Common myeloid progenitor, CD34-positive (primary cell): ENCODE data around the gene PADI1.
A peak's percentile ranks its signal among the peaks of the same experiment; 100 is the strongest.

ENCODE experiments used
- CTCF ChIA-PET: fragments of 350-600 bp; sonication (Branson Sonifier 250); formaldehyde crosslinking; loops from one replicate; lab custom pipeline; 2021; ENCODE audit warnings: antibody characterized with exemption; lab: Charles Lee
- POLR2A ChIA-PET: fragments of 350-600 bp; sonication (Branson Sonifier 250); formaldehyde crosslinking; loops from one replicate; lab custom pipeline; 2021; ENCODE audit warnings: antibody characterized with exemption; lab: Charles Lee
- DNase-seq, 3 donors: peaks; one replicate each; pipeline versions ENCODE4 v3.0.0 to v3.0.0-alpha.2; 2013
- H3K27ac ChIP-seq, 2 experiments: 1 replicate in 1 of 2; 2 replicates in 1 of 2; pipeline ENCODE4 v1.7.0; 2013; ENCODE audit warnings: inconsistent platforms in 2 of 2, low read length in 2 of 2, mild to moderate bottlenecking in 2 of 2, low read depth in 1 of 2, moderate library complexity in 1 of 2; ENCODE audit not compliant: severe bottlenecking in 2 of 2, insufficient read depth in 1 of 2, poor library complexity in 1 of 2
- H3K27me3 ChIP-seq, 5 experiments: replicated peaks in 2 of 5; 1 replicate in 3 of 5; 2 replicates in 2 of 5; pipeline versions ENCODE4 v1.6.1 to v1.7.0; 2013; ENCODE audit warnings: low read length in 4 of 5, mild to moderate bottlenecking in 2 of 5, moderate library complexity in 2 of 5, inconsistent platforms in 1 of 5; ENCODE audit not compliant: insufficient read depth in 5 of 5, control insufficient read depth in 4 of 5
- H3K36me3 ChIP-seq, 4 experiments: 1 replicate in 2 of 4; 2 replicates in 2 of 4; pipeline versions ENCODE4 v1.6.1 to v1.7.0; 2013; ENCODE audit warnings: low read length in 3 of 4, control low read depth in 1 of 4, mild to moderate bottlenecking in 1 of 4; ENCODE audit not compliant: control insufficient read depth in 4 of 4, insufficient read depth in 4 of 4
- H3K4me1 ChIP-seq, 4 experiments: 1 replicate in 3 of 4; 2 replicates in 1 of 4; pipeline versions ENCODE4 v1.6.1 to v1.7.1; 2013; ENCODE audit warnings: low read length in 3 of 4, mild to moderate bottlenecking in 3 of 4, control low read depth in 1 of 4, inconsistent platforms in 1 of 4, moderate library complexity in 1 of 4; ENCODE audit not compliant: control insufficient read depth in 4 of 4, insufficient read depth in 4 of 4; ENCODE audit errors: control extremely low read depth in 1 of 4
- H3K4me3 ChIP-seq, 7 experiments: 1 replicate in 4 of 7; 2 replicates in 3 of 7; pipeline versions ENCODE4 v1.5.1 to v1.7.0; 2013; ENCODE audit warnings: mild to moderate bottlenecking in 7 of 7, low read length in 6 of 7, moderate library complexity in 6 of 7, inconsistent platforms in 2 of 7, low read depth in 2 of 7, control low read depth in 1 of 7; ENCODE audit not compliant: insufficient read depth in 4 of 7, control insufficient read depth in 1 of 7; ENCODE audit errors: extremely low read depth in 1 of 7
- H3K9me3 ChIP-seq, 5 experiments: 1 replicate in 4 of 5; 2 replicates in 1 of 5; pipeline versions ENCODE4 v1.6.1 to v1.7.1; 2013; ENCODE audit warnings: low read length in 4 of 5, mild to moderate bottlenecking in 2 of 5, inconsistent platforms in 1 of 5, low read depth in 1 of 5, moderate library complexity in 1 of 5; ENCODE audit not compliant: control insufficient read depth in 4 of 5, insufficient read depth in 2 of 5; ENCODE audit errors: control extremely low read depth in 1 of 5
- WGBS: methylation state at CpG from one replicate; pipeline ENCODE4 v1.1.5; 2013; ENCODE audit not compliant: insufficient coverage; 5-methylcytosine and 5-hydroxymethylcytosine counted together

PADI1 gene

DNA sequence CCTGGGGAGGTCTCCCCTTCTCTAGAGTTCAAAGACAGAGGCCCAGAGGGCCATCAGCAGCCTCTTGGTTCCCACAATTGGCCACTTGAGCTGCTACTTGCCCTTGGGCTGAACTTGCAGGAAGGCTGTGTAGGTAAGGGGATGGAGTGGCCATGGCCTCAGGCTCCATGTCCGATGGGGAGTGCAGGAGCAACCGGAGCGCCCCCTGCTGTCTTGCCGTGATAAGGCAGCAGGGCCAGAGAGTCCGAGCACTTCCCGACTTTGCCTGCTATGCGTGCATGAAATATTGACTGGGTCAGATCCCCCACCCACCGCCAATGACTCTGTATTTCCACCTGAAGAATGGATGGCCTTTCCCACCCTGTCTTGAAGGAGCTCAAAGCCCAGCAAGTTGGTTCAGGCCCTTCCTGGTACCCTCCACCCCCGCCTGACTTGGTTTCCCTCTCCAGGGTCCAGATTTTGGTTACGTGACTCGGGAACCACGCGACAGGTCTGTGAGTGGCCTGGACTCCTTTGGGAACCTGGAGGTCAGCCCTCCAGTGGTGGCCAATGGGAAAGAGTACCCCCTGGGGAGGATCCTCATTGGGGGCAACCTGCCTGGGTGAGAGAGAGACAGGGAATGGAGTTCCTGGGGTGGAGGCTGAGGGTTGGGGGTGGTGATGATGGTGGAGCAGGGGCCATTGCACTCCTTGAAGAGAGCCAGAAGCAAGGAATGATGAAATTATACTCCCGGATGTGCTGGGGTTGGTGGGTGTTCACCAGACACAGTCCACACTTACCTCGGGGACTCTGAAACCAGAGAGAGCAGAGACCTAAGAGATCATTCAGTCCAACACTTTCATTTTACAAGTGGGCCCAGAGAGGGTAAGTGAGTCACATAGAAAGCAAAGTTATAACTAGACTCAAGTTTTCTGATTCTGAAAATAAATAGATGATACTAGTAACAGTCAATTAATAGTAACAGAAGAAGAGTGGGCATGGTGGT lies 69.5 kb downstream of the PADI1 start:
- ChIA-PET CTCF (interaction anchor here (0.8 to 5.8 kb wide), 15 partner anchors 14 to 217 kb away, joined by 3 to 54 read pairs (median 4); no protein-coding TSS in a partner anchor), POLR2A (interaction anchor here (0.7 kb wide), 1 partner anchor 151 kb away, joined by 5 read pairs; no protein-coding TSS in a partner anchor)
- Histone ChIP-seq H3K9me3 (no peaks in the 10 kb centered on the region), H3K4me1 (peaks cover 0 to 40% (median 13%) of the 10 kb centered on the region in 4 experiments), H3K27ac (no peak overlapping the region), H3K36me3 (no peaks in the 10 kb centered on the region), H3K27me3 (no peaks in the 10 kb centered on the region), H3K4me3 (no peak overlapping the region)
- 55% methylated on average over 12 of the region's 15 CpGs for WGBS
- peak; percentile 40 to 59 (median 44) for DNase-seq

DNA sequence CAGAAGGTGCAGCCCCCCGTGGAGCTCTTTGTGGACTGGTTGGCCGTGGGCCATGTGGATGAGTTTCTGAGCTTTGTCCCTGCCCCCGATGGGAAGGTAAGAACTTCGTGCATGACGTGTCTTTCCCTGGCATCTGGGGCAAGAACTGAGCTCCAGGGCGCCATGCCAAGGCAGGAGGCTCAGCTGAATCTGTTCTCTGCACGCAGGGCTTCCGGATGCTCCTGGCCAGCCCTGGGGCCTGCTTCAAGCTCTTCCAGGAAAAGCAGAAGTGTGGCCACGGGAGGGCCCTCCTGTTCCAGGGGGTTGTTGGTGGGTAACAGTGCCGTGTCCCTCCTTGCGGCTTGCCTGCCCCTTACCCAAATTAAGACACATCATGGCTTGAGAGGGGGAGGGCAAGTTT lies 71.6 kb downstream of the PADI1 start:
- 3% methylated on average over 6 of the region's 11 CpGs for WGBS
- H3K27me3 ChIP-seq = no peaks in the 10 kb centered on the region
- no peaks in the 10 kb centered on the region for H3K36me3 ChIP-seq
- H3K27ac ChIP-seq = no peak overlapping the region
- ChIA-PET CTCF (interaction anchor here (0.5 to 5.8 kb wide), 30 partner anchors 10 to 258 kb away, joined by 3 to 54 read pairs (median 4); partner anchors contain the start of genes PADI4 and PADI6), POLR2A (no interaction called here)
- DNase-seq = peak; percentile 85 to 94 (median 92)
- peaks cover 0 to 52% (median 22%) of the 10 kb centered on the region in 4 experiments for H3K4me1 ChIP-seq
- H3K4me3 ChIP-seq = peak overlapping the region in 1 of 7 experiments; percentile 38
- no peaks in the 10 kb centered on the region for H3K9me3 ChIP-seq

DNA sequence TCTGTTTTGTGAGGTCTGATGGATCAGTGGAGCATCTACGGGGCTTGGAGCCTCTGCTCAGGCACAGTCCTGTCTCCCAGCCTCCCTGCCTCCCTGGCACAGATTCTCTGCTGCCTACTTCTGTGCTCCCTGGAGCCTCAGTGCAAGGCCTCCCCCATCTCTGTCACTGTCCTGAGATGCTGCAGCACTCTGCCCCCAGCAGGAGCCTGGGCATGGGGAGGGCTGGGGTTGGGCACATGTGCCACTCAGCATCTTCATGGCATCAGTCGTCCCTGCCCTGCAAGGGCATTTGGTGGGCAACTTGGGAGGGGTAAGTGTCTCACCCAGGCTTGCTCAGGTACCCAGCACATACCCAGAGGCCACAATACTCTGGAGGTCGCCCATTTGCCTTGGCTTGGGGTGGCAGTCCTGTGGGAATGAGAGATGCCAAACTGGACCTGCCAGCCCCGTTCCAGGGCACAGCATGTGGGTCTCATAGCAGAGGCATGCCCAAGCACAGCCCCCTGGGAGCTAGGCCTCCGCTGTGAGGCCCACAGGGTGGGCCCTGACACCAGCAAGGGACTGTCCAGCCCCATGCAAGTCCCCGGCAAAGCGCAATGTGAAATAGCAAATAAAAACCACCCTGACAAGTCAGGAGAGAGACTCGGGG lies 72.7 kb downstream of the PADI1 start:
- H3K36me3 ChIP-seq = no peaks in the 10 kb centered on the region

DNA sequence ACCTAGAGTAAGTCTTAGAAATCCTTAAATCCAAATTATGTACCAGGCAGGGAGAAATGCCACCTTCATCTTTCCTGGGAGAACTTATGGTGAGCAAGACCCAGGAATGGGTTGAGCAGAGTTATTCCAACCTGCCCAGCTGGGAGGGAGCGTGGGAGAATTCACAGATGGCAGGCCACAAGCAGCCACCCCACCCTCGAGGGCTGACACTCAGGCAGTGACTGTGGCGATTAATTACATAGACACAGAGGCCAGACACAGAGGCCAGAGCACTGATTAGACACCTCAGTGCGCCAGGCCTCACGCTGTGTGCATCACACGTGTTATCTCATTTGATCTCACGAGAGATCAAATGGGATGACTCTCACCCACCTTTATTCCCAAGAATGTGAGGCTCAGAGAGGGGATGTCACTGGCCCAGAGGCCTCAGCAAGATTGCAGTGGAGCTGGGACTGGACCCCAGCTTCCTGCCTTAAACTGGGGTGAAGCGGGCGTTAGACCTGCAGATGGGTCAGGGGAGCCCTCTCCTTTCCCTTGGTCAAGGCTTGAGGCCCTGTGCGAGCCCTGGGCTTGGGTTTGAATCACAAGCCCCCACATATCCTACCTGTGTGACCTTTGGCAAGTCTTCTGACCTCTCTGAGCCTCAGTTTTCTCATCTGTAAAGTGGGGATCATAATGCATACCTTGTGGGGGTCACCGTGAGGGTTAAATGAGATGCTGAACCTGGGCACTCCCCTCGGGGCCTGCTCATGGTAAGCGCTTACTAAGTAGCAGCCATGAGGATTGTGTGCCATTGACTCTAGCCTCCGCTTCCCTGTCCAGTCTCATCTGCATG lies 74.3 kb downstream of the PADI1 start:
- Histone ChIP-seq H3K27me3 (no peaks in the 10 kb centered on the region), H3K4me3 (no peak overlapping the region), H3K9me3 (no peaks in the 10 kb centered on the region), H3K4me1 (peaks cover 6 to 78% (median 36%) of the 10 kb centered on the region in 4 experiments), H3K27ac (no peak overlapping the region), H3K36me3 (no peaks in the 10 kb centered on the region)
- CTCF ChIA-PET = interaction anchor here (1.0 to 2.5 kb wide), 6 partner anchors 10 to 151 kb away, joined by 3 to 10 read pairs (median 4); no protein-coding TSS in a partner anchor
- WGBS = 98% methylated on average over 14 of the region's 14 CpGs
- POLR2A ChIA-PET = interaction anchor here (0.6 kb wide), 1 partner anchor 13 kb away, joined by 3 read pairs; no protein-coding TSS in a partner anchor
- no peak for DNase-seq

More for the DNA sequence above, 72.7 kb downstream of the PADI1 start:
- Histone ChIP-seq H3K9me3 (no peaks in the 10 kb centered on the region), H3K27me3 (no peaks in the 10 kb centered on the region), H3K27ac (no peak overlapping the region), H3K4me3 (no peak overlapping the region), H3K4me1 (peaks cover 6 to 63% (median 32%) of the 10 kb centered on the region in 4 experiments)
- 91% methylated on average over 8 of the region's 8 CpGs for WGBS
- POLR2A ChIA-PET = no interaction called here
- DNase-seq = no peak
- CTCF ChIA-PET = interaction anchor here (0.6 to 5.8 kb wide), 16 partner anchors 9 to 149 kb away, joined by 3 to 54 read pairs (median 5); partner anchors contain the start of gene PADI4

DNA sequence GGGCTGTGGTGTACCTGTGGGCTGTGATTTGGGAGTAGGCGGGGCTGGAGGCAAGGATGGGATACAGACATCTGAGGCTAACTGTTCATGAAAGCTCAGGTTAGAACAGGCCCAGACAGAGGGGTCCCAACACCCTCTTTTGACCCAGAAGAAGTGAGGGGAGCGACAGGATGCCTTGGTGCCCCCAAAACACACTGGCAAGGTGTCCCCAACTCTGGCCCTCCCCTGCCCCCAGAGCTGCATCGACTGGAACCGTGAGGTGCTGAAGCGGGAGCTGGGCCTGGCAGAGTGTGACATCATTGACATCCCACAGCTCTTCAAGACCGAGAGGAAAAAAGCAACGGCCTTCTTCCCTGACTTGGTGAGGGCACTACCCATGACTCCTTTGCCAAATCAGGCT lies 75.5 kb downstream of the PADI1 start:
- WGBS = 96% methylated on average over 7 of the region's 7 CpGs
- H3K4me1 ChIP-seq = peaks cover 6 to 78% (median 36%) of the 10 kb centered on the region in 4 experiments
- H3K9me3 ChIP-seq = no peaks in the 10 kb centered on the region
- H3K27ac ChIP-seq = no peak overlapping the region
- DNase-seq = no peak
- no peak overlapping the region for H3K4me3 ChIP-seq
- H3K36me3 ChIP-seq = no peaks in the 10 kb centered on the region
- no peaks in the 10 kb centered on the region for H3K27me3 ChIP-seq
- ChIA-PET POLR2A (no interaction called here), CTCF (interaction anchor here (0.6 to 2.5 kb wide), 7 partner anchors 9 to 153 kb away, joined by 3 to 10 read pairs (median 4); no protein-coding TSS in a partner anchor)

DNA sequence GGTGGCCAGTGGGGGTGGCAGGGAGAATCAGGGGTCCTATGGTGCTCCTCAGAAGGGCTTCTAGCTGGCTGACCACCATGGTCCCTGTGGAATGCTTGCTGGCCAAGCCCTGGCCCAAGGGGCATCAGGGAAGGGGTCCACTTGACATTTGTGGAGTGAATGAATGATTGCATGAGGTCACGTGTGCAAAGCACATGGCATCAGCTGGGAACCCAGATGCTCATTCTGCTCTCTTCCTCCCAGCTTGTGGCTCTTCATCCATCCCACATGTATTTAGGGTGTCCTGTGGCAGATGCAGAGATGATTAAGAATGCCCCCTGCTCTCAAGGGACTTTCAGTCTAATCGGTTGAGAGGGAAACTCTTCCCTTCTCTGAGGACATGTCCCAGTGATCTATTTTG lies 76.0 kb downstream of the PADI1 start:
- POLR2A ChIA-PET = no interaction called here
- CTCF ChIA-PET = interaction anchor here (0.6 to 2.5 kb wide), 8 partner anchors 10 to 153 kb away, joined by 3 to 10 read pairs (median 4); no protein-coding TSS in a partner anchor
- no peaks in the 10 kb centered on the region for H3K36me3 ChIP-seq
- no peak for DNase-seq
- H3K4me1 ChIP-seq = peaks cover 6 to 74% (median 35%) of the 10 kb centered on the region in 4 experiments
- no peak overlapping the region for H3K27ac ChIP-seq
- WGBS = 100% methylated on average over 2 of the region's 2 CpGs
- H3K4me3 ChIP-seq = no peak overlapping the region
- H3K9me3 ChIP-seq = no peaks in the 10 kb centered on the region
- no peaks in the 10 kb centered on the region for H3K27me3 ChIP-seq
